ENCODE measurements around the gene CARS2. TPM values are rescaled to one million over a fixed set of nuclear protein-coding genes. Genes with fewer than 3 reads are reported as not detected.

Gene CARS2
- total RNA-seq, 2 experiments from 2014 or later: 45.0 to 47.3 TPM

DNA sequence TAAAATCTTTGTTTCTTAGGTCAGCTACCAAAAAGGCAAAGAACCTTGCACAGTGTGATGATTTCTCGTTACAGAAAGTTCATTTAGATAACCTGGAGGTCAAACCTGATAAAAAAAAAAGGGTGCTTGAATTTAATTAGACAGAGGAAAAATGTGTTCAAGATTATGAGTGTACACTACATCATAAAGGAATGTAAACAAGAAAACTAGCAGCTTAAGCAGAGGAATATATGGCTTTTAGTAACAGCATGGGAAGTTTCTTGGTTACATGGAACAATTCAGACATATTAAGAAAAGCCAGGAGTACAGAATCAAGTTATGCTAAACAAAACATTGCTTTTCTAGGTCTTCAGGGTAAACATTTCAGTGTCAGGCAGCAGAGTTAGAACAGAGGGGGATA is 40.5 kb upstream of the CARS2 start:
- ChIA-PET POLR2A (no interaction called here), CTCF (ENCODE audit: unreplicated experiment) (no interaction called here)
- H4K20me1 ChIP-seq (ENCODE audit: insufficient read depth, low read length): no peaks in the 10 kb centered on the region
- H3K4me2 ChIP-seq (ENCODE audit: low read length): no peak overlapping the region
- H3K9me2 ChIP-seq (ENCODE audit: insufficient read depth, low read length): no peaks in the 10 kb centered on the region
- H3K79me2 ChIP-seq (ENCODE audit: insufficient read depth, low read depth, low read length): no peaks in the 10 kb centered on the region
- no peak for DNase-seq (ENCODE audit: low spot score)
- no peak overlapping the region for H2AFZ ChIP-seq (ENCODE audit: low read length)
- intact Hi-C loops (cut with micrococcal nuclease; ENCODE audit: unreplicated experiment): no loop called here
- H3K4me1 ChIP-seq (ENCODE audit: insufficient read depth, low read length, poor library complexity, severe bottlenecking): no peaks in the 10 kb centered on the region
- H3K4me3 ChIP-seq (ENCODE audit: low read depth, low read length, poor library complexity, severe bottlenecking): no peak overlapping the region
- BruUV-seq (replicated peaks): no TSS peak
- no peaks in the 10 kb centered on the region for H3K9me3 ChIP-seq (ENCODE audit: low read length)
- H3K36me3 ChIP-seq (ENCODE audit: insufficient read depth, low read length): no peaks in the 10 kb centered on the region
- TF ChIP-seq, protein P1, sequence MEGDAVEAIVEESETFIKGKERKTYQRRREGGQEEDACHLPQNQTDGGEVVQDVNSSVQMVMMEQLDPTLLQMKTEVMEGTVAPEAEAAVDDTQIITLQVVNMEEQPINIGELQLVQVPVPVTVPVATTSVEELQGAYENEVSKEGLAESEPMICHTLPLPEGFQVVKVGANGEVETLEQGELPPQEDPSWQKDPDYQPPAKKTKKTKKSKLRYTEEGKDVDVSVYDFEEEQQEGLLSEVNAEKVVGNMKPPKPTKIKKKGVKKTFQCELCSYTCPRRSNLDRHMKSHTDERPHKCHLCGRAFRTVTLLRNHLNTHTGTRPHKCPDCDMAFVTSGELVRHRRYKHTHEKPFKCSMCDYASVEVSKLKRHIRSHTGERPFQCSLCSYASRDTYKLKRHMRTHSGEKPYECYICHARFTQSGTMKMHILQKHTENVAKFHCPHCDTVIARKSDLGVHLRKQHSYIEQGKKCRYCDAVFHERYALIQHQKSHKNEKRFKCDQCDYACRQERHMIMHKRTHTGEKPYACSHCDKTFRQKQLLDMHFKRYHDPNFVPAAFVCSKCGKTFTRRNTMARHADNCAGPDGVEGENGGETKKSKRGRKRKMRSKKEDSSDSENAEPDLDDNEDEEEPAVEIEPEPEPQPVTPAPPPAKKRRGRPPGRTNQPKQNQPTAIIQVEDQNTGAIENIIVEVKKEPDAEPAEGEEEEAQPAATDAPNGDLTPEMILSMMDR (conservative IDR thresholded peaks at IDR 0.05; ENCODE audit: low read length): no peak
- no peak for TF ChIP-seq EZH2phosphoT487 (IDR thresholded peaks at IDR 0.05; ENCODE audit: borderline replicate concordance, low read depth, low read length)
- no peak overlapping the region for H3K27ac ChIP-seq (ENCODE audit: low read depth, low read length, poor library complexity, severe bottlenecking)

- no peak overlapping the region for H3K27ac ChIP-seq (ENCODE audit: low read depth, low read length, poor library complexity, severe bottlenecking)
- no peak for TF ChIP-seq EZH2phosphoT487 (IDR thresholded peaks at IDR 0.05; ENCODE audit: borderline replicate concordance, low read depth, low read length)
- TF ChIP-seq, protein P1 (conservative IDR thresholded peaks at IDR 0.05; ENCODE audit: low read length): no peak
- intact Hi-C loops (cut with micrococcal nuclease; ENCODE audit: unreplicated experiment): no loop called here
- H3K79me2 ChIP-seq (ENCODE audit: insufficient read depth, low read depth, low read length): no peaks in the 10 kb centered on the region
- no peaks in the 10 kb centered on the region for H3K36me3 ChIP-seq (ENCODE audit: insufficient read depth, low read length)
- BruUV-seq (replicated peaks): no TSS peak
- ChIA-PET CTCF (ENCODE audit: unreplicated experiment) (no interaction called here), POLR2A (no interaction called here)
- no peaks in the 10 kb centered on the region for H3K9me2 ChIP-seq (ENCODE audit: insufficient read depth, low read length)
- H3K4me1 ChIP-seq (ENCODE audit: insufficient read depth, low read length, poor library complexity, severe bottlenecking): no peaks in the 10 kb centered on the region
- H3K9me3 ChIP-seq (ENCODE audit: low read length): no peaks in the 10 kb centered on the region
- no peak overlapping the region for H3K4me2 ChIP-seq (ENCODE audit: low read length)
- no peak overlapping the region for H2AFZ ChIP-seq (ENCODE audit: low read length)
- no peak for DNase-seq (ENCODE audit: low spot score)
- no peaks in the 10 kb centered on the region for H4K20me1 ChIP-seq (ENCODE audit: insufficient read depth, low read length)
- no peak overlapping the region for H3K4me3 ChIP-seq (ENCODE audit: low read depth, low read length, poor library complexity, severe bottlenecking)
These were observed 37.8 kb upstream of the CARS2 start for GRCh38 chr13:110743687-110744086.

DNA sequence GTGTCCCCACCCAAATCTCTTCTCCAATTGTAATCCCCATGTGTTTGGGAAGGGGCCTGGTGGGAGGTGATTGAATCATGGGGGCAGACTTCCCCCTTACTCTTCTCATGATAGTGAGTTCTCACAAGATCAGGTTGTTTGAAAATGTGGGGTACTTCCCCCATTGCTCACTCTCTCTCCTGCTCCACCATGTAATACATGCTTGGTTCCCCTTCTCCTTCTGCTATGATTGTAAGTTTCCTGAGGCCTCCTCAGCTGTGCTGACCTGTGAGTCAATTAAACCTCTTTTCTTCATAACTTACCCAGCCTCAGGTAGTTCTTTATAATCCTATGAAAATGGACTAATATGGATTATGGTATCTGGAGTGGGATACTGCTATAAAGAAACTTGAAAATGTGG is 31.6 kb upstream of the CARS2 start:
- CTCF ChIA-PET (ENCODE audit: unreplicated experiment): no interaction called here
- no peaks in the 10 kb centered on the region for H3K36me3 ChIP-seq (ENCODE audit: insufficient read depth, low read length)
- no peak overlapping the region for H3K4me2 ChIP-seq (ENCODE audit: low read length)
- H3K9me3 ChIP-seq (ENCODE audit: low read length): no peaks in the 10 kb centered on the region
- H3K27ac ChIP-seq (ENCODE audit: low read depth, low read length, poor library complexity, severe bottlenecking): no peak overlapping the region
- DNase-seq (ENCODE audit: low spot score): no peak
- H3K4me3 ChIP-seq (ENCODE audit: low read depth, low read length, poor library complexity, severe bottlenecking): no peak overlapping the region
- H4K20me1 ChIP-seq (ENCODE audit: insufficient read depth, low read length): no peaks in the 10 kb centered on the region
- BruUV-seq (replicated peaks): no TSS peak
- POLR2A ChIA-PET: no interaction called here
- H3K9me2 ChIP-seq (ENCODE audit: insufficient read depth, low read length): no peaks in the 10 kb centered on the region
- TF ChIP-seq, protein P1 (conservative IDR thresholded peaks at IDR 0.05; ENCODE audit: low read length): no peak
- TF ChIP-seq EZH2phosphoT487 (IDR thresholded peaks at IDR 0.05; ENCODE audit: borderline replicate concordance, low read depth, low read length): no peak
- intact Hi-C loops (cut with micrococcal nuclease; ENCODE audit: unreplicated experiment): no loop called here
- H3K79me2 ChIP-seq (ENCODE audit: insufficient read depth, low read depth, low read length): no peaks in the 10 kb centered on the region
- H2AFZ ChIP-seq (ENCODE audit: low read length): no peak overlapping the region
- H3K4me1 ChIP-seq (ENCODE audit: insufficient read depth, low read length, poor library complexity, severe bottlenecking): no peaks in the 10 kb centered on the region

Measured in OCI-LY7 (cell line).